ENCODE results near the gene CD96. TPM values are rescaled to one million over a fixed set of nuclear protein-coding genes. Genes with fewer than 3 reads are reported as not detected.

Gene CD96
- polyA plus RNA-seq, 1 experiment = 0.12 TPM

- no peak for TF ChIP-seq CTCF (IDR thresholded peaks at IDR 0.05; ENCODE audit: low read depth, low read length)
- ChIA-PET CTCF (interaction anchor here (1.0 to 1.1 kb wide), 2 partner anchors 15 to 20 kb away, joined by 3 to 4 read pairs; no protein-coding TSS in a partner anchor), POLR2A (no interaction called here)
Measured at GRCh38 chr3:111676211-111677006, 134.4 kb downstream of the CD96 start.

GRCh38 chr3:111677007-111677392, 135.0 kb downstream of the CD96 start:
- DNase-seq (ENCODE audit: low read depth, low spot score) = no peak
- no peak overlapping the region for H3K4me3 ChIP-seq (ENCODE audit: low read depth, low read length)
- no peak for TF ChIP-seq CTCF (IDR thresholded peaks at IDR 0.05; ENCODE audit: low read depth, low read length)
- H3K27ac ChIP-seq (ENCODE audit: low read depth, low read length) = no peak overlapping the region
- H3K9me3 ChIP-seq (ENCODE audit: control insufficient read depth, insufficient read depth, low read length) = no peaks in the 10 kb centered on the region
- H3K27me3 ChIP-seq (ENCODE audit: control insufficient read depth, insufficient read depth, low read length) = peaks cover 4% of the 10 kb centered on the region
- POLR2A ChIA-PET = no interaction called here
- CTCF ChIA-PET = interaction anchor here (1.0 to 1.1 kb wide), 2 partner anchors 15 to 20 kb away, joined by 3 to 4 read pairs; no protein-coding TSS in a partner anchor

More at GRCh38 chr3:111676211-111677006, 134.4 kb downstream of the CD96 start:
- DNase-seq (ENCODE audit: low read depth, low spot score) = no peak
- no peak overlapping the region for H3K4me3 ChIP-seq (ENCODE audit: low read depth, low read length)
- no peaks in the 10 kb centered on the region for H3K9me3 ChIP-seq (ENCODE audit: control insufficient read depth, insufficient read depth, low read length)
- no peak overlapping the region for H3K27ac ChIP-seq (ENCODE audit: low read depth, low read length)
- H3K27me3 ChIP-seq (ENCODE audit: control insufficient read depth, insufficient read depth, low read length) = peaks cover 4% of the 10 kb centered on the region

DNA sequence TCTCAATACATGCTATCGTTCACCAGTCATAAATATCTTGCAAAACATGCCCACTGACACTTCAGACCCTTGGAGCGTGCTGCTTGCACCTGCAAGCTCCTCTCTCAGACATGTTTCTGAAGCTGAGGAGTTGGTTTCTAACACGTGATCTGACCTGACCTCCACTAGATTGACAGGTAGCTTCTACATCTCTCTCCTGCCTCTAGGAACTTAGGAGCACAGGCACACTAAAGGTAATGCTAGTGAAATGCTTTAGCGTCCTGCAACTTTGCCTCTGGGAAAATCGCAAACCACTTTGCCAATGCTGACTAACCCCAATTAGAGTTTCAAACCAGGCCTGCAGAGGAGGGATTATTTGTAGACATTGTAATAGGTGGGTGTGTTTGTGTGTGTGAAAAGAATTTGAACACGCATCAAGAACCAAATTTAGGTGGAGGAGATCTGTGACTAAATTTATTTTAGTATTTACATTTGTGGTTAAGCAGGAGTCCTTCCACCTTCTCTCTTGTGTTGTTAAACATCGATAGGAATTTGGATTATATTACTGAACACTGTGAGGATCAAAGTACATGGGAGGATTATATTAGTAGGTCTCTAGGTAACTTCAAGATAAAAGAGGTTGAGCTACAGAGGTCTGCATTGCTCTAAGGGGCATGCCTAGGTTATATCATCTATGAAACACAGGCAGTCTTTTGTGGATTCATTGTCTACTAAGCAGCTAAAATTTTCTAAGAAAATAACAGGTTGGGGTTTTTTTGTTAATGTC, 139.8 kb downstream of the CD96 start:
- peaks cover 4% of the 10 kb centered on the region for H3K27me3 ChIP-seq (ENCODE audit: control insufficient read depth, insufficient read depth, low read length)
- no peak overlapping the region for H3K4me3 ChIP-seq (ENCODE audit: low read depth, low read length)
- TF ChIP-seq CTCF (IDR thresholded peaks at IDR 0.05; ENCODE audit: low read depth, low read length) = no peak
- H3K9me3 ChIP-seq (ENCODE audit: control insufficient read depth, insufficient read depth, low read length) = no peaks in the 10 kb centered on the region
- ChIA-PET POLR2A (no interaction called here), CTCF (interaction anchor here (1.1 to 1.9 kb wide), 2 partner anchors 9 to 34 kb away, joined by 3 to 15 read pairs; no protein-coding TSS in a partner anchor)
- DNase-seq (ENCODE audit: low read depth, low spot score) = no peak
- no peak overlapping the region for H3K27ac ChIP-seq (ENCODE audit: low read depth, low read length)

DNA sequence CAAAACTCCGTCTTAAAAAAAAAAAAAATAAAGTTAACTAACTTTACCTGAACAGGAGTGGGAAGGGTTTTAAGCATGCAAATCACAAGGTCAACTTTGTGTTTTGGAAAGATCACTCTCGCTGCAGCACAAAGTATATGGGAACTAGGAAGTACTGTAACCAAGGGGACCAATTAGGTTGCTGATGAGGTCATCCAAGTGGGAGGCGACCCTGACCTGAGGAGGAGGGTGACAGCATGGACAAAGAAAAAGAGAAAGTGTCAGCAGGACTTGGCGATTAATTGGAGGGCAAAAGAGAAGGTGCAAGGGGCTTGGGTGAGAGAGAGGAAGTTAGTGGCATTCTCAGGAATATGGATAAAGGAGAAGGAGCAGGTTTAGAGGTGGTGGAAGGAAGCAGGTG, 142.6 kb downstream of the CD96 start:
- H3K4me3 ChIP-seq (ENCODE audit: low read depth, low read length) = no peak overlapping the region
- DNase-seq (ENCODE audit: low read depth, low spot score) = no peak
- TF ChIP-seq CTCF (IDR thresholded peaks at IDR 0.05; ENCODE audit: low read depth, low read length) = no peak
- ChIA-PET CTCF (interaction anchor here (1.3 to 1.5 kb wide), 2 partner anchors 10 to 106 kb away, joined by 4 to 8 read pairs; no protein-coding TSS in a partner anchor), POLR2A (no interaction called here)
- H3K27me3 ChIP-seq (ENCODE audit: control insufficient read depth, insufficient read depth, low read length) = peaks cover 2% of the 10 kb centered on the region
- H3K9me3 ChIP-seq (ENCODE audit: control insufficient read depth, insufficient read depth, low read length) = no peaks in the 10 kb centered on the region
- H3K27ac ChIP-seq (ENCODE audit: low read depth, low read length) = no peak overlapping the region
